ENCODE data around the gene AOX1.

GRCh38 chr2:200677721-200678532, 92.1 kb downstream of the AOX1 start:
- TF ChIP-seq SPI1 (IDR thresholded peaks at IDR 0.05; ENCODE audit: low read depth, low read length) (no peak), POLR2AphosphoS5 (IDR thresholded peaks at IDR 0.05; ENCODE audit: low read depth, low read length) (no peak)

Data from GM12891 (cell line).